Measurements from ENCODE around the gene KRT15.

DNA sequence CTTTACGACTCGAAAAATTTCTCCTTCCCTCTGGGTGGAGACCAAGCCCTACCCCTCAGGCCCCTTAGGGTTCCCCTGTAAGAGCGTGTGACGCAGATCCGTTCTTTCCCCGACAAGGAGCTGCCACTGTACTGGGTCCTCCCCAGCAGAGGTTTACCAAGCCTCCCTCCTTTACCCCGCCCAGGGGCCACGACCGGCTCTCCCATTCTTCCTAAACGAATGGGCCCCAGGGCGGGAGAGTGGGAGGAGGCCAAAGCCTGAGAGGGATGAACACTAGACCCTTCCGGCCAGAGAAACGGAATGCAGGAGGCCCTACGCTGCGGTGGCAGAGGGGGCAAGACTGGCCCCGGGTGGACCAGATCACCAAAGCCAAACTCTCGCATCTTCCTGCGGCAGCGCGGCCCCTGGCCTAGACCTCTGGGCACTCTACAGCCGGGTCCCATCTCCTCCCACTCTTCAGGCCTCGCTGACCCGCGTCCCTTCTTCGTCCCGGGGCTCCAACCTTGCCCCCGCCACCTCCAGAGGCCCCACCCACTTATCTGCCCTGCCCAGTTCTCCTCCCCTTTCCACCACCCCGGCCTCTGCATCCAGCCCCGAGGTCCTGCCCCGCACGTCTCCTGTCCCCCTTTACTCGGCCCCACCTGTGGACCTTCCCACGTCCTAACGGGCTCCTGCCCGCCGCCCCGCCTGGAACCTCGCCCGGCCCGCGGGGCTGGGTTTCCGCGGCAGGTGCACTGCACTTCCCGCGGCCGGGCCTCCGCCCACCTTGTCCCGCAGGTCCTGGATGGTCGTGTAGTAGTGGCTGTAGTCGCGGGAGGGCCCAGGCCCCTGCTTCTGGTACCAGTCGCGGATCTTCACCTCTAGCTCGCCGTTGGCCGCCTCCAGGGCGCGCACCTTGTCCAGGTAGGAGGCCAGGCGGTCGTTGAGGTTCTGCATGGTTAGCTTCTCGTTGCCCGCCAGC is 8.7 kb upstream of the KRT15 start:
- TF ChIP-seq, protein P1, sequence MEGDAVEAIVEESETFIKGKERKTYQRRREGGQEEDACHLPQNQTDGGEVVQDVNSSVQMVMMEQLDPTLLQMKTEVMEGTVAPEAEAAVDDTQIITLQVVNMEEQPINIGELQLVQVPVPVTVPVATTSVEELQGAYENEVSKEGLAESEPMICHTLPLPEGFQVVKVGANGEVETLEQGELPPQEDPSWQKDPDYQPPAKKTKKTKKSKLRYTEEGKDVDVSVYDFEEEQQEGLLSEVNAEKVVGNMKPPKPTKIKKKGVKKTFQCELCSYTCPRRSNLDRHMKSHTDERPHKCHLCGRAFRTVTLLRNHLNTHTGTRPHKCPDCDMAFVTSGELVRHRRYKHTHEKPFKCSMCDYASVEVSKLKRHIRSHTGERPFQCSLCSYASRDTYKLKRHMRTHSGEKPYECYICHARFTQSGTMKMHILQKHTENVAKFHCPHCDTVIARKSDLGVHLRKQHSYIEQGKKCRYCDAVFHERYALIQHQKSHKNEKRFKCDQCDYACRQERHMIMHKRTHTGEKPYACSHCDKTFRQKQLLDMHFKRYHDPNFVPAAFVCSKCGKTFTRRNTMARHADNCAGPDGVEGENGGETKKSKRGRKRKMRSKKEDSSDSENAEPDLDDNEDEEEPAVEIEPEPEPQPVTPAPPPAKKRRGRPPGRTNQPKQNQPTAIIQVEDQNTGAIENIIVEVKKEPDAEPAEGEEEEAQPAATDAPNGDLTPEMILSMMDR (IDR thresholded peaks at IDR 0.05) = no peak
- TF ChIP-seq POLR2A (IDR thresholded peaks at IDR 0.05) = no peak
